Hematopoietic multipotent progenitor cell treated with erythropoietin and hydrocortisone succinate and interleukin-3 and kit ligand, for 17 days (in vitro differentiated cells): ENCODE measurements around the gene LMX1A.

ENCODE experiments used
- DNase-seq: peaks from one replicate; pipeline ENCODE4 v3.0.0-alpha.2; 2015; ENCODE audit warnings: low spot score

The LMX1A gene

DNA sequence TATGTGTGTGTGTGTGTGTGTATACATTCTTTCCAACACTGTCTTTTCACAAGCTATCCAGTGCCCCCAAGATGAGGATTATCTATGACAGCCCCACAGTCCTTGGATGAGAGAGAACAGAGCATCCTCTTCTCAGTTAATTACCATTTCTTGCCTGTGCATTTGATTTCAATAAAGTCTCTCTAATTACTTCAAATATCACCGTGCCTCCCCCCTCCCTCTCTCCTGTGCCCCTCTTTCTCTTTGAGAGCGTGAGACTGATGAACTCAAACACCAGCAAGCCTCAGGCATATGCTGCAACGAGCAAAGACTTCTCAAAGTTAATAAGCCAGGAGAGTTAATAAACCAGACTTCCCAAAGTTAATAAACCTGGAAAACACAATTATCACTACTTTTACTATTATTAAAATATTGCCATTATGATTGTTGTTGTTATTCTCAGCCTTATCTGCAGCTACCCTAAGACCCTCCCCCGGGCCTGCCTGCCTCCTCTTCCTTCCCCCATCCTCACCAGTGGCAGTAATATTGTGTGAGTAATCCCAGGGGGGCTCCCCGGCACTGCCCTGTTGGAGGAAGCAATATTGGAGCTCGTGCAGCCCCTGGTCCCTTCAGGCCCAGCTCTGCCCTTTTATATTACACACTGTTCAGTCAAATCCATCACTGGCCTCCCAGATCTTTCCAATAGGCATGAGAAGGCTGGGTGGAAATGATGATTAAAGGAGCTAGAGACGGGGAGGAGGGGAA, 30.9 kb downstream of the LMX1A start:
- no peak for DNase-seq

DNA sequence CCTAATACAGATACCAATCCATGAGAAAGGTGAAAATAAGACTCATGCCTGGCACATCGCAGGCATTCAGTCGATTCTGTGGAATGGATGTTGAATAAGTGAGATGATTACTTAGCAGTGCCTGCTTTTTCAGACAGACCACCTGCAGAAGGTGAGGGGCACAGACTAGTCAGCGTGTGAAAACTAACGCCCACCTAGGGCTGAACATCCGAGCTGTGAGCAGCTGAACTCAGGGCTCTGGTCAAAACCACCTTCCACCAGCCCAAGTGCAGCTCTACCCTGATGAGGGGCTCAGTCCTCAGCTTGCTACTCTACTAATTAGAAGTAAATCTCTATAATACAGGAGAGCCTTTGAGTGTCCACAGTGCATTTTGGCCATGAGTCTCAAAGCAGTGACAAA, 32.5 kb downstream of the LMX1A start:
- DNase-seq: no peak

DNA sequence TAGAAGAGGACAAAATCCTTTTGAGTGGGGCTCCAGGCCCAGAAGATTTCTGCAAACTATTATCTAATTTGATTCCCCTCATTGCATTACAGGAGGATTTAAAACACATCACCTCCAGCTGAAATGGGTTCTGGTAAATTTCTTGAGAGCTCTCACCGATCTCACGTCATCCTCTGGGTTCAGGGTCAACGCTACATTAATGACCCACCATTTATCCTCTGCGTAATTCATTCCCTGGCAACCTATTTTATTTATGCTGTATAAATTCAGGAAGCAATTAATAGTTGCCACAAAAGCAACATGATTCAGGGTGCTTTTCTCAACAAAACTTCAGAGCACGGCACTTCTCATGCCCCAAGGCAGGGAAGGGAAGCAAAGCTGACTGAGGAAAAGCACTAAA, 38.9 kb downstream of the LMX1A start:
- no peak for DNase-seq

DNA sequence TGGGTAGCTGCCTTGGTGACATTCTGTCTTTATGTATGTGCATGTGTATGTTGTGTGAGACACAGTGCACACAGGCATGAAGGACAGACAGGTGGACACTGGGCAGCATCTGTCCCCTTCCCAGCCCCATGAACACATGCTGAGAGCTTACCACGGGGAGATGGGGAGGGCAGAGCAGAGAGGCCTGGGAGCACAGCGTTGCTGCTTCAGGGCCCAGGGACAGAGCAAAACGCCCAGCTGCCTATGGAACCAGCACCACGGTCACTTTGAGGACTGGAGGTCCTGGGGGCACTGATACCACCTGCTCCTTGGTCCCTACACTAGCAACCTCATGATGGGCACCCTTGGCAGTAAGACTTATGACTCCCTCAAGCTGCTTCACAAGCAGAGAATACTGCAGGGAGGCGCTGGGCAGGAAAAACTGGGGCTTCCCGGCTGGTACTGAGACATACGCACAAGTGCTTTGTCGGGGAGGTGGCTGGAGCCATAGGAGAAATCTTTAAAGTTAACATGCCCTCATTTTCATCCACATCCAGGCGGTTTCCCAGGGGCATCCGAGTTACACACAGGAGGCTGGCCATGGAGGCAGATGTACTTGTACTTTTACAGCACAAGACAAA, 40.3 kb downstream of the LMX1A start:
- DNase-seq: no peak

DNA sequence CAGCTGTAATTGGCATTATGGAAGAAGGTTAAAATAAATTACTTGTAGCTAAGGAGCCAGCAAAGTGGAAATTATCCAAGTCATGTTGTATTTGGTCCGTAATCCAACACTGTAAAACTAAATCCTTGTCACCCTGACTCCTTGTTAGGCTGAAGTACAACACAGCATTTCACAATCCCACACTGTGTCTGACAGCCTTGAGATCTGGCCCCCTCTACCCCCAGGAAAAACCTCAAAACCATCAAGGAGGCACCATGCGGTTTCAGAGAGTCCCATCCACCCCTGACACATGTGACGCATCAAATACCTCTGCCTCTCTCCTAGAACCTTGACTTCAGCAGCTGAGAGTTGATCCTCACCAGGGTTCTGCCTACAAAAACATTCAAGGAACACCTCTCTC, 41.0 kb downstream of the LMX1A start:
- no peak for DNase-seq

DNA sequence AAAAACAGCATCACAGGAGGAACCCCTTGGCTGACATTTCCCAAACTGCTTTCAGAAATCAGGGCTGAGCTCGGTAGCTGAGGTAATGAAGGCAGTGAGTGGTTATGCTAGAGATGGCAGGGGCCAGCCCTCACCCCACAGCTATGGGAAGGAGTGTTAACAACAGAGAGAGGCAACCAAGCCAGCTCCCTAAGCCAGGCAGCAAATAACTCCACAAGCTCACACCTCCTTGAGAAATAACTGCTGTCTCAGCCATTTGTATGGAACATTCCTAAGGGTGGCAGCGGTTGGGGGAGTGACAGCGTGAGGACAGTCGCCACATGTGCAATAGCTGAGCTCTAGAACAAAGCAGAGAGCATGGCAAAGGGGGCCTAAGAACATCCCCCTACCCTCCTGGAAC, 42.6 kb downstream of the LMX1A start:
- no peak for DNase-seq

DNA sequence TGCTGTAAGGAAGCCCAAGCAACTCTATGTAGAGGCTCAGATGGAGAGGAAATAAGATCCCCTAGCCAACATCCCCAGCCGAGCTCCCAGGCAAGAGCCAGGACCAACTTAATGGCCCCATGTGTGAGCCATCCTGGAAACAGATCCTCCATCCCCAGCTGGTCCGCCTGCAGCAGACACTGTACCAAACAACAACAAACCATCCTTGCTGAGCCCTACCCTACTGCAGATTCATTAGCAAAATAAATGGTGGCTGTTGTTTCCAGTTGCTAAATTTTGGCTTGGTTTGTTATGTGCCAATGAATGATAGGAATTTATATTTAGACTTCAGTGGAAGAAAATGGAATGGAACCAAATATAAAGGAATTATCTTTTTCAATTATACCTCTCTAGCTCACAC, 43.9 kb downstream of the LMX1A start:
- no peak for DNase-seq

DNA sequence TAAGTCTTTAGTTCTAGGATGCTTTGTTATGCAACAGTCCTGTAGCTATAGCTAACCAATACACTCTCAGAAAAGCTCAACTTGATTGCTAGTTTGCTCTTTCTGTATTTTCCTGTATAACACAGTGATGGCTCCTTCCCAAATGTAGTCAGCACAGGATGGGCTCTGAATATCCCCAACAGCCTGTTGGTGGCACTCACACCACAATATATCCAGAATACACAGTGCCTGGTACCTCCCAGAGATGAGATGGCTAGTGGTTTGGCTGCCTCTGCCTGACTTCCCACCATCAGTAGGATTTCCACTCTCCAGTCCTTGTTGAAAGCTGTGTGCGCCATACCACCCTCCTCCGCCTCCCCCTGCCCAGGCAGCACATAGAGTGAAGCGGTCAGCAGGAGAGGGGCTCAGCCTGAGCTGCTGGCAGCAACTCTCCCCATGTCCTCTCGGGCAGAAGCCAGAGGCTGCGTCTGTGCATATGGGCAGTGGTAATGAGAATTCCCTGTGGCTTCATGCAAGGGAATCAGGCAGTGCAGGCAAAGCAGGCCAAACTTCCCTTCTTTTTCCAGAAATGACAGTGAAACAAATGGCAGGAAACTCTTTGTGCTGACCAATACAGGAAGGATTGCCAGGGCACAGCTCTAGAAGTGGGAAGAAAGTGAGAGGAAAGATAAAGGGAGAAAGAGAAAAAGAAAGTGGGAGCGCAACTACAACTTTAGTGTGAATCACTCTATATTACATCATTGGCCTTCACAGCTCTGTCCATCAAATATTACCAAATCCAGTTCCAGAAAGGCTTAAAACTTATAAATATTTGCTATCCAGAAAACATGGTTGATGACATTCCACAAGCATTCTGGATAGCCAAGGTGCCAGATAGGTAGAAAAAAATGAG, 49.7 kb downstream of the LMX1A start:
- DNase-seq: no peak

DNA sequence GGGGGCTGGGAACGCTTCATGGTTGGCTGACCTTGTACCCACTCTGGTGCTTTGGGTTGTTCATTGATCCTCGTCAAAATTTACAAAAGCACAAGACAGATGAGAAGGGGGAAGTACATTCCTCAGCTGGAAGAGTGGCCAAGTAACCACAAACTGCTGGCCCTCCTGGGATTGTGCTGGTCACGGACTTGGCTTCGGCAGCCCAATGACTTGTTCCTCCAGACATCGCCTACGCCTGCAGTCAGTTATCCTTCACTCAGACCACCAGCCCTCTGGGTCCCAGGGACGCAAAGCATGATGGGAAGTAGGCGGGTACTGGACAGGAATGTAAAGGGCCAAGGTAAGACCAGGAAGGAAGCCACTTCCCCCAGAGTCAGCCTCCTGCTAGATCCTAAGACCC, 53.1 kb downstream of the LMX1A start:
- no peak for DNase-seq

DNA sequence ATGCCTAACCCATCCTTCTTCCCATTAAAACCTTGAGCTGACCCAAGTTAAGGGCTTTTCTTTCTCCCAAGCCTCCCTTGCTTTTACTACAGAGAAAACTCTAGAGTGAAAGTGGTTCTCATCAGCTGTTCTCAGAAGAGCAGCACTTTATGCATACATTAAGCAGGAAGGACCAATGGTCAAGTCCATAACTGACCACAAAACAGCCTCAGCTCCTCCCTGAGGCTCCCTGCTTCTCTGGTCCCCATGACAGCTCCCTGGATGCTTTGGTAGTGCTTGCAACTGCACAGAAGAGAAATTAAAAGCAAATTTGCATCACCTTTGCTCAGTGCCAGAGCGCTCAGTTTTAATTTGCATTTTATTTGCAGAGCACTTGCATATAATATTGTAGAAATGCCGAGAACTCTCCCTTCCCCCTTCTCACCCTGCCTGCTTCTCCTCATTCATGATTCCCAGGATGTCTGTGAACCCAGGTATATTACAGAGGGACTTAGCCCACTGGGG, 56.1 kb downstream of the LMX1A start:
- no peak for DNase-seq

DNA sequence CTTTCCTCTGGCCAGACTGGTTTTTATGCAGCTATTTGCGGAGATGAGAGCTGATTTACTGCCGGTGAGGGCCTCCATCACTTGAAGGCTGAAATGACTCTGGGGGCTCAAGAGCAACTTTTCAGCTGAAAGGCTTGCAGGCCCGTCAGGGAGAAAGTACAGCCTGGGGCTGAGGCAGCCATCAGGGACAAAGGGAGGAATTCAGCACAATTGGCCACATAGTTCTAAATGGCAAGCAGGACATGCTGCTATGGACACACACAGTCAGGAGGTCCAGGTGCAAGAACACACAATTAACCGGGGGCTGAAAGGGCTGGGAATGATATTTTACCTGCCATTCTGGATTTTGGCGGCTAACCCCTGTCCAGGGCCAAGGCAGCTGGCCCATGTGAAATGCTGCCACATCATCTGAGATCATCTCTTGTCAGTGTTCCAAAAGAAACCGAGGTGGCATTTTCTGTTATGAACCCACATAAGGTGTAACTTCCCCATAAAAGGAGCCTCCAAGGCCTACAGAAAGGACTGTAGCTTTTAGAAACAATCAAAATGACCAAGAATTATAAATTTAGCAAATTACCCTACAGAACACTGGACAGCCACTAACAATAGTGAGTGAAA, 58.2 kb downstream of the LMX1A start:
- no peak for DNase-seq

DNA sequence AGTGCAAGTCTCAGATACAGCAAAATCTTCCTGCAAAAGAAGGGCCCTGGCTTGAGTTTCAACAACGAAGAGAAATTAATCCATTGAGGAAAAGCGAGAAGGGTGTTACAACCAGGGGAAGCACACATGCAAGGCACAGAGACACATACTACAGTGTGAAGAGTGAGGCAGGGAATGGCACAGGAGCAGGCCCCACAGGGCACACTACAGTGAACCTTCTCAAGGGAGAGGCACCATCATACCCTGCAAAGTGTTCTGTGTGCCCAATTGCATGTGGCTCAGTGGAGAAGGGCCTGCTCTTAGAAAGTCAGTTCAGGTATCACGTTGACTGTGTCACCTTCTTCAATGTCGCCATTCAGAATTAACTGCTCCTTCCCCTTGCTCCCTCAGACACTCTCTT, 60.3 kb downstream of the LMX1A start:
- DNase-seq: no peak

DNA sequence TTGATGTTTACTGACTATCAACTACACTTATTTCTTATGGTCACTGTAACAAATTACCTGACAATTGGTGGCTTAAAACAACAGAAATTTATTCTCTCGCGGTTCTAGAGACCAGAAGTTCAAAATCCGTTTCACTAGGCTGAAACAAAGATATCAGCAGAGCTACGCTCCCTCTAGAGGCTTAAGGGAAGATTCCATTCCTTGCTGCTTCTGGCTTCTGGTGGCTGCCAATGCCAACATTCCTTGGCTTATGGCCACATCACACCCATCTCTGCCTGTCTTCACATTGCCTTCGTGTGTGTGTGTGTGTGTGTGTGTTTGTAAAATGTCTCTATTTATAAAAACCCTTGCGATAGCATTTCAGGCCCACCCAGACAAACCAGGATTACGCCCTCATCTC, 66.4 kb downstream of the LMX1A start:
- DNase-seq: no peak

DNA sequence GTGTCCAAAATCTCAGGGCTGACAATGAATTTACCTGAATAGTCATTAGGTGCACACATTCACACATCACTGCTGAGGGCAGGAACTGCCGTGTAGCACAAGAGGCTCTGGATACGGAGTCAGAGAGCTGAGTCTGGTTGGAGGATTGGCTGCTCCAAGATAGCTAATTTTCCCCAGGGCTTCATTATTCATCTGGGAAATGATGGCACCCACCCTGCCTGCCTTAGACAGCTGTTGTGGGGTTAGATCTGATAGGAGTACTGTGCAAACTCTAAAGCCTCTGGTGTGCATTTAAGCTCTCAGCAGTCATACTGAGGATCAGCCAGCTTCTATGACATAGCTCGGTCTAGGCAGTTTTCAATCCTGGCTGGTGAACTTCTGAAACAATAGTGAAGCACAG, 67.0 kb downstream of the LMX1A start:
- no peak for DNase-seq

DNA sequence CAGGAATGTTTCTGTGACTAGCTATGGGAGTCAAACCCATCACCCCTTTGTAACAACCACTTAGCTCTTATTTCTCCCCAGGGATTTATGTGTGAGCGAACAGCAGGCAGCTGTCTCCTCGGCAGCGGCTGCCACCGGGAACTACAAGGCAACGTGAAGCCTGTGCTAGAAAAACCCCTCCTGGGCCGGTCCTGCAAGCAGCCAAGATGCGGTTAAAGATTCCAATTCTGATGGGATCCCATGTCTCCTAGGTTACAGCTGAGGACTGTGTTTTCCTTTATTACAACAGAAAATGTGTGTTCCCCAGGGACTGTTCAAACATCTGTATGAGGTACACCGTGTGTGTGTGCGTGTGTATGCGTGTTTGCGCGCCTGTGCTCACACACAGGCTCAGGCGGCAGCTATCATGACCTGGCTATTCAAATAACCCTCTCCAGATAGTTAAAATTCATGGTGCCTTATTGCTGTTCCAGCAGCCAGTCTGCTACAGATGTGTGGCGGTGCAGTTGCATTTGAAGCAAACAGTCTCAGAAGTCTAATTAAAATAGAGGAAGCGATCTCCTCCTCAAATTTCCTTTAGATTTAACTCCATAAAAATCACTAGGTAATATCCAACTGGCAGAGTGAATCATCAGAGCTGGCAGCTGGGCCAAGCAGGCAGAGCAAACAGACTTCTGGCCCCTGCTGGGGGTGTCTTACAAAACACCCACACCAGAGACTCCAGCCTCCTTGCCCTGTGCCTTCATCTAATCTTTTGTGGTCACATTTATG, 68.0 kb downstream of the LMX1A start:
- DNase-seq: no peak

DNA sequence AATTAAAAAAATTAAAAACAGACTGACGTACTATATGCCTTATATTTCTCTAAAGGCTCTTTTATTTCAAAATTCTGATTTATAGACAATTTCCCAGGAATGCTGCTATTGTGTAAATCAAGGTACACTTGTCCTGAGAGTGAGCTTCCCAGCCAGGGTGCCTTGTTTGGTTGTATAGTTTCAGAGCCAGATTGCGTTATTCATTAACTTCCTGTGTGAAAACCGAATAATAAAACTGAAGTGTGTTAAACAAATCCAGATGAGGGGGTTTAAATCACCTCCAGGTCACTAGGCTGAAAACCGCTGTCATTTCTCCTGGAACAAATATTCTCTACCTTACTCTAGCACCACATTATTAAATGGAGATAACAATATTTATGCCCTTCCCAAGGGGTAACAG, 68.7 kb downstream of the LMX1A start:
- no peak for DNase-seq

DNA sequence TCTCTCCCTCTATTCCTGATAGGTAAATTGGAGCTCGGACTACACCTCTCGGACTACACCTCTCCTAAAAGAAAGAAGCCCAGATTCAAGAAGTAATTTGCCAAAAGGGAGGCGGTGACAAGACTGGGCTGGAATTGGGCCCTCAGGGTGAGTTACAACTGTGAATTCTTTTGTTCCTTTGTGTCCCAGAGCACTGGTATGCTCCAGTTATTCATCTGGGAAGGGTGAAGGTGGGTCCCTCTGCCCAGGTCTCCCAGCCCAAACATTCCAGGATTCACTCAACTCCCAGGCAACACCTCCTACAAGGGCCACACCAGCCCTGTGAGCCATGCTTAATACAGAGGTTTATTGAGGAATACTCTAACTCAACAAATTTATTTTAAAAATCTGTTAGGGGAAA, 69.2 kb downstream of the LMX1A start:
- no peak for DNase-seq

DNA sequence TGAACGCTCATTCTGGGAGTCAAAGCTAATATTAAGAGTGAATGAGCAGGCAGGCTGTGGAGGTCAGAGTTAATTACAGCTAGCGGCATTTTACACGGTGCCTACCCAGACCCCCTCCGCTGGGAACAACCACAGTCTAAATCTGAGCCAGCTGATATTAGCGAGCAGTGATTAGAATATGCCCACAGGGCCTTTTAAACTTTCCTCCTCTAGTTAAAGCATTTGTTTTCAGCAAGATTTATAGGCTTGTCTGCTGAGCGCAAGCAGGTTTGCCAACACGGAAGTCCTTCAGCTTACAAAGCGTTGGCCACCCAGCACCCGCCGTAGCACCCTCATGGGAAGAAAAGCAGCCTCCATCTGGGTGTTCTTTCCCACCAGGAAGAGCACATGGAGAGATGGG, 72.1 kb downstream of the LMX1A start:
- no peak for DNase-seq

DNA sequence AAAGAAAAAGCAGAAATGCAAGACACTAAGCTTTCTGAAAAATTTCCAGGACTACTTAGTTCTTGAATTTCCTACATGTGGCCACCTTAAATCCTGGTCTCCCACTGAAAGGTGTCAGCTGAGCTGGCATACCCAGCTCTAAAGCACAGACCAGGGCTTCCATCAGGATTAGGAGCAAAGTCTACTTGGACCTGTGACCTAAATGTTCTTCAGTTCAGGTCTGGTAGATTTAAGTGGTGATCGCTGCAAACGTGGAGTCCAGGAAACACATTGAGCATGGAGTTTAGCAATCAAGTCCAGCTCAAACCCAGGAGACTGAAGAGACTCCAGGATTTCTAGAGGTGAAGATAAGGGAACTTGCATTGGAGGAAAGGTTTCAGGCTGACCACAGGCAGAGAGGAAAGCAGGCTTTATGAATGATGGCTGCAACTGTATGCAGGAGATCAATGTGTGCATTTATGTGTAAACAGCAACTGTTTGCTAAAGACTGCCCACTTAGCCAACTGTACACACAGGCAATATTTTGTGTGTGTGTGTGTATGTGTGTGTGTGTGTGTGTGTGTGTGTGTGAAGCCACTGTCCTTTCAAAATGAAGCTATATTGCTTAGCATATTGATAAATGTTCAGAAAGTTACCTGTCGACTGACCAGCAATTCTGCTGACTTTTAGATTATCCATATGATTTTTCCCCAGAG, 75.2 kb downstream of the LMX1A start:
- DNase-seq: no peak

DNA sequence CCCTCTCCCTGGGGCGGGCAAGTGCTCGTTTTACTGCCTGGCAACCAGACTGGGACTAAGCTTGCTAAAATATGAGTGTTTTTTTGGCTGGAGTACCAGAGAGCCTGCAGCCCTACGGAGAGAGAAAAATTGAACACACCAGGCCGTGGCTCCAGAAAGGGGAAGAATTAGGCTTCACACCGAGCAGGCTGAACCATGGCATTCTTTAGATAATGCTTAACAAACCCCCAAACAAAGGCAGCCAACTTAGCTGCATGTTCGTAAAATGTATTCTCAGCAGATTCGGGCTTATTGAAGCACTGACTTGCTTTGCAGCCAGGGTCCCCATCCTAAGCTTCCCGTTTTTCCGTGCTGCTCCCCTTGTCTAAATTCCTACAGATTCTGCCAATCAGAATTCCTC, 76.6 kb downstream of the LMX1A start:
- DNase-seq: no peak

DNA sequence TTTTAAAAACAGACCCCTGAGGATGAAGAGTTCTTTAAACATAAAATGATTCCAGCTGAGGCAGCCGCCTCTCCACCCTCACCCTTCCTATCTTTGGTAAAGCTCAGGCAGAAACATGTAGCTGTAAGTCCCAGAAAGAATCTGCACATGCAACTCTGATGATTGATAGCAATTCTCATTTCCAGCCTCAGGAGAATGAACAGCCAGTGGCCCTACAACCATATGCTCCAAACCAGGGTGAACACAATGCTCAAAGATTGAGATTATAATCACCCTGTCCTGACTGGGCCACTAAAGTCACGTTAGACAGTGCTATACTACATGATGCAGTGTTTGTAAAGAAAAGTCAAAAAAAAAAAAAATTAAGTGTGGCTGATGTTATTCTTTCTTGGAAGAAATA, 80.2 kb downstream of the LMX1A start:
- DNase-seq: no peak
